ENCODE data around the gene FANCE. TPM values are rescaled to one million over a fixed set of nuclear protein-coding genes. Genes with fewer than 3 reads are reported as not detected.

FANCE gene
- polyA plus RNA-seq, 1 donor (not counting 4 experiments of a cell fraction or from before 2014, with no cell fraction given): 6.4 TPM

- no peaks in the 10 kb centered on the region for H3K9me3 ChIP-seq (ENCODE audit: control insufficient read depth, low read depth, low read length)
- no peaks in the 10 kb centered on the region for H4K20me1 ChIP-seq (ENCODE audit: control insufficient read depth, extremely low read depth, insufficient read depth, low read length)
- DNase-seq (ENCODE audit: low read depth, low spot score): no peak
- no peak overlapping the region for H3K4me3 ChIP-seq (ENCODE audit: control insufficient read depth in 2 of 3, extremely low read depth in 1 of 3, insufficient read depth in 2 of 3, low read depth in 1 of 3, low read length in 3 of 3)
- no peak overlapping the region for H3K9ac ChIP-seq (ENCODE audit: control insufficient read depth, extremely low read depth, insufficient read depth, low read length)
- H3K36me3 ChIP-seq (ENCODE audit: control insufficient read depth in 2 of 2, extremely low read depth in 1 of 2, insufficient read depth in 2 of 2, low read length in 2 of 2): no peaks in the 10 kb centered on the region
- H3K4me2 ChIP-seq (ENCODE audit: control insufficient read depth, extremely low read depth, insufficient read depth, low read depth, low read length): no peak overlapping the region
- H3K79me2 ChIP-seq (ENCODE audit: control insufficient read depth, insufficient read depth, low read length): no peaks in the 10 kb centered on the region
- H2AFZ ChIP-seq (ENCODE audit: control insufficient read depth, low read length): no peak overlapping the region
- H3K4me1 ChIP-seq (ENCODE audit: control insufficient read depth, extremely low read depth, insufficient read depth, low read length): peaks cover 3% of the 10 kb centered on the region
- H3K27me3 ChIP-seq (ENCODE audit: control insufficient read depth, extremely low read depth, insufficient read depth, low read length): peaks cover 29% of the 10 kb centered on the region
- H3K9me1 ChIP-seq (ENCODE audit: control insufficient read depth, extremely low read depth, insufficient read depth, low read length): no peaks in the 10 kb centered on the region
- H3K27ac ChIP-seq (ENCODE audit: control insufficient read depth, insufficient read depth, low read length): no peak overlapping the region
- dilution Hi-C loops (cut with MboI; ENCODE audit: extremely low pct_ligation_motif_present, low sequenced_read_pairs): no loop called here
- FAIRE-seq: no peak
- TF ChIP-seq CTCF (optimal IDR thresholded peaks at IDR 0.05 in 1 of 3, IDR thresholded peaks at IDR 0.05 in 1 of 3, conservative IDR thresholded peaks at IDR 0.05 in 1 of 3; ENCODE audit: extremely low read depth in 1 of 3, insufficient read depth in 2 of 3, low read length in 3 of 3) (no peak), EZH2 (IDR thresholded peaks at IDR 0.05; ENCODE audit: low read length) (no peak)
Observed at GRCh38 chr6:35506536-35506935, 54.4 kb downstream of the FANCE start.

- Histone ChIP-seq H3K9me1 (ENCODE audit: control insufficient read depth, extremely low read depth, insufficient read depth, low read length) (no peaks in the 10 kb centered on the region), H2AFZ (ENCODE audit: control insufficient read depth, low read length) (no peak overlapping the region), H3K27me3 (ENCODE audit: control insufficient read depth, extremely low read depth, insufficient read depth, low read length) (peaks cover 34% of the 10 kb centered on the region), H3K9me3 (ENCODE audit: control insufficient read depth, low read depth, low read length) (no peaks in the 10 kb centered on the region), H3K36me3 (ENCODE audit: control insufficient read depth in 2 of 2, extremely low read depth in 1 of 2, insufficient read depth in 2 of 2, low read length in 2 of 2) (no peaks in the 10 kb centered on the region), H3K4me3 (ENCODE audit: control insufficient read depth in 2 of 3, extremely low read depth in 1 of 3, insufficient read depth in 2 of 3, low read depth in 1 of 3, low read length in 3 of 3) (no peak overlapping the region), H3K79me2 (ENCODE audit: control insufficient read depth, insufficient read depth, low read length) (no peaks in the 10 kb centered on the region), H4K20me1 (ENCODE audit: control insufficient read depth, extremely low read depth, insufficient read depth, low read length) (no peaks in the 10 kb centered on the region), H3K4me1 (ENCODE audit: control insufficient read depth, extremely low read depth, insufficient read depth, low read length) (peaks cover 3% of the 10 kb centered on the region), H3K9ac (ENCODE audit: control insufficient read depth, extremely low read depth, insufficient read depth, low read length) (no peak overlapping the region), H3K27ac (ENCODE audit: control insufficient read depth, insufficient read depth, low read length) (no peak overlapping the region), H3K4me2 (ENCODE audit: control insufficient read depth, extremely low read depth, insufficient read depth, low read depth, low read length) (no peak overlapping the region)
- dilution Hi-C loops (cut with MboI; ENCODE audit: extremely low pct_ligation_motif_present, low sequenced_read_pairs): no loop called here
- no peak for TF ChIP-seq EZH2 (IDR thresholded peaks at IDR 0.05; ENCODE audit: low read length)
- TF ChIP-seq CTCF (optimal IDR thresholded peaks at IDR 0.05 in 1 of 3, IDR thresholded peaks at IDR 0.05 in 1 of 3, conservative IDR thresholded peaks at IDR 0.05 in 1 of 3; ENCODE audit: extremely low read depth in 1 of 3, insufficient read depth in 2 of 3, low read length in 3 of 3): no peak
- DNase-seq (ENCODE audit: low read depth, low spot score) (no peak), FAIRE-seq (no peak)
Observed at GRCh38 chr6:35507221-35507620, 55.1 kb downstream of the FANCE start.
